Stimulated activated memory B cell treated with anti-CD40 and anti-IgM and Interleukin-4, amounts not matched to agents 10 μg/mL and 1 μg/mL and 100 μg/mL, for 72 hours (primary cell): Measurements from ENCODE around the gene GK.
"Not testable (repeated sequence)": the region's sequence is repeated elsewhere in the genome, so short reads cannot be mapped to it uniquely, and the experiment has no call there.

Source experiments
- ATAC-seq: fragments of 150-1000 bp; cut with Tn5 transposase; 2 replicates; pipeline ENCODE4 v1.10.0; 2021
- H3K27ac Mint-ChIP-seq: one replicate; pipeline ENCODE4 v1.8.0; 2022; ENCODE audit warnings: mild to moderate bottlenecking, mixed read lengths
- H3K27me3 Mint-ChIP-seq: one replicate; pipeline ENCODE4 v1.8.0; 2022; ENCODE audit warnings: mixed read lengths
- H3K36me3 Mint-ChIP-seq: one replicate; pipeline ENCODE4 v1.8.0; 2022; ENCODE audit warnings: mixed read lengths
- H3K4me1 Mint-ChIP-seq: one replicate; pipeline ENCODE4 v1.8.0; 2022; ENCODE audit warnings: mixed read lengths
- H3K4me3 Mint-ChIP-seq: one replicate; pipeline ENCODE4 v1.8.0; 2022; ENCODE audit warnings: mild to moderate bottlenecking, moderate library complexity, mixed read lengths
- H3K9me3 Mint-ChIP-seq: one replicate; pipeline ENCODE4 v1.8.0; 2022; ENCODE audit warnings: mixed read lengths

GK gene

GRCh38 chrX:30637874-30638815 is 15.1 kb upstream of the GK start:
- no peaks in the 10 kb centered on the region for H3K36me3 Mint-ChIP-seq
- no peaks in the 10 kb centered on the region for H3K9me3 Mint-ChIP-seq
- no peak overlapping the region for H3K4me3 Mint-ChIP-seq
- H3K27ac Mint-ChIP-seq, result no peak overlapping the region
- H3K27me3 Mint-ChIP-seq, result no peaks in the 10 kb centered on the region
- no peak for ATAC-seq
- peaks cover 8% of the 10 kb centered on the region for H3K4me1 Mint-ChIP-seq

DNA sequence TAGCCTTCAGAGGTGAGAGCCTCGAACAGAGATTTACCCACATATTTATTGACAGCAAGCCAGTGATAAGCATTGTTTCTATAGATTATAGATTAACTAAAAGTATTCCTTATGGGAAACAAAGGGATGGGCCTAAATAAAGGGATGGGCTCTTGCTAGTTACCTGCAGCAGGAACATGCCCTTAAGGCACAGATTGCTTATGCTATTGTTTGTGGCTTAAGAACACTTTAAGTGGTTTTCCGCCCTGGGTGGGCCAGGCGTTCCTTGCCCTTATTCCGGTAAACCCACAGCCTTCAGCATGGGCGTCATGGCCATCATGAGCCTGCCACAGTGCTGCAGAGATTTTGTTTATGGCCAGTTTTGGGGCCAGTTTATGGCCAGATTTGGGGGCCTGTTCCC is 13.5 kb upstream of the GK start:
- H3K4me1 Mint-ChIP-seq, H3K27ac Mint-ChIP-seq, ATAC-seq, H3K36me3 Mint-ChIP-seq, H3K9me3 Mint-ChIP-seq, H3K27me3 Mint-ChIP-seq, H3K4me3 Mint-ChIP-seq: not testable (repeated sequence)

DNA sequence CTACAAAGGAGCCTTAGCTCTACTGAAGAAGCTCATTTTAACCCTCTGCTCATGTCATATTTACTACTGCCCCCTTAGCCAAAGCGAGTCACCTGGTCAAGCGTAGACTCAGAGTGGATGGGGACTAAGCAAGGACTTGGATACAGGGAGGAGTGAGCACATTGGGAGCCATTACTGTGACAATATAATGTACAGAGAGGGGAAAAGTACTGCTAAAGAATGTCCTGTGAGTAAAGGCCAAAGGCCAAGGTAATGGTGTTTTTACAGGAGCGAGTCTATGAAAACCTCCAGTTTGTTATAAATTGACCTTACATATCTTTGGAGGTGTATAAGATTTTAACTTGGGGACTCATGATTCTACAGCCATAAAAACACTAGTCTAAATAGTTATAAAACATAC is 10.6 kb upstream of the GK start:
- no peak for ATAC-seq
- no peak overlapping the region for H3K4me3 Mint-ChIP-seq
- peaks cover 8% of the 10 kb centered on the region for H3K4me1 Mint-ChIP-seq
- no peak overlapping the region for H3K27ac Mint-ChIP-seq
- no peaks in the 10 kb centered on the region for H3K9me3 Mint-ChIP-seq
- no peaks in the 10 kb centered on the region for H3K27me3 Mint-ChIP-seq
- H3K36me3 Mint-ChIP-seq, result no peaks in the 10 kb centered on the region

DNA sequence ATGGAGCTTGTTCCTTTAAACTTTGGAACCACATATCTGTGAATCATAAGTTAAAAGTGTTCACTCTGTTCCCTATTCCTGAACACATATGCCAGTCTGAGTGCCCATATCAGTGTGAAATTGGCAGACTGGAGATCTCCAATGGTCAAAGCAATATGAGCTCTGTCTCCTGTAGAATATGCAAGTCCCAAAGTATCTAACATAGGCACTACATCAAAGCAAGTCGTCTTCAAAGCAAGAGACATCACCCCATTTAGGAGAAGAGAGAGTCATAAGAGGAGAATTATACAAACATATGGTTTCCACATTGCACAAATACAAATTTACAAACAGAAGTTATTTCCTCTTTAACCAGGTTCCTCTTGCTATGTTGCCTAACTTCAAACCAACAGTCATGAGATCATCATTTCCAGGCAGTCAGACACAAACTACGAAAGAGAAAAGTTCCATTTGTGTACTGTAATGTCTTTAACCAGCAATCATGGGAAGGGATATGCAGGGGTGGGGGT is 9.9 kb upstream of the GK start:
- H3K9me3 Mint-ChIP-seq, result no peaks in the 10 kb centered on the region
- H3K27me3 Mint-ChIP-seq, result no peaks in the 10 kb centered on the region
- no peak overlapping the region for H3K27ac Mint-ChIP-seq
- no peak overlapping the region for H3K4me3 Mint-ChIP-seq
- no peak for ATAC-seq
- H3K36me3 Mint-ChIP-seq, result no peaks in the 10 kb centered on the region
- peaks cover 4% of the 10 kb centered on the region for H3K4me1 Mint-ChIP-seq

- Mint-ChIP-seq H3K4me1 (peaks cover 23% of the 10 kb centered on the region), H3K4me3 (no peak overlapping the region), H3K27ac (peak overlapping the region; percentile 59), H3K9me3 (no peaks in the 10 kb centered on the region), H3K36me3 (no peaks in the 10 kb centered on the region), H3K27me3 (no peaks in the 10 kb centered on the region)
- ATAC-seq, result no peak
Measured at GRCh38 chrX:30649859-30650258, 3.4 kb upstream of the GK start.

GRCh38 chrX:30652527-30653414 is 452 bp upstream of the GK start:
- Mint-ChIP-seq H3K36me3 (no peaks in the 10 kb centered on the region), H3K4me3 (peak overlapping the region; percentile 89), H3K9me3 (no peaks in the 10 kb centered on the region), H3K27me3 (no peaks in the 10 kb centered on the region), H3K4me1 (peaks cover 29% of the 10 kb centered on the region), H3K27ac (peak overlapping the region; percentile 89)
- peak; percentile 95 for ATAC-seq

DNA sequence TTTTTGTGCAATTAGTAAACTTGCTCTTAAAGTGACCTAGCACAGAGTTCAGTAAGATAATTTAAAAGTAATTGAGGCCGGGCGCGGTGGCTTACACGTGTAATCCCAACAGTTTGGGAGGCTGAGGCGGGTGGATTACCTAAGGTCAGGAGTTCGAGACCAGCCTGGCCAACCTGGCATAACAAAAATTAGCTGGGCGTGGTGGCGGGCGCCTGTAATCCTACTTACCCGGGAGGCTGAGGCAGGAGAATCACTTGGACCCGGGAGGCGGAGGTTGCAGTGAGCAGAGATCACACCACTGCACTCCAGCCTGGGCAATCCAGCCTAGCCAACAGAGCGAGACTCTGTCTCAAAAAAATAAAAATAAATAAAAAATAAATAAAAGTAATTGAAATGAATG is 1.2 kb downstream of the GK start:
- not testable (repeated sequence) for H3K27me3 Mint-ChIP-seq, H3K36me3 Mint-ChIP-seq, ATAC-seq, H3K27ac Mint-ChIP-seq, H3K9me3 Mint-ChIP-seq
- Mint-ChIP-seq H3K4me3 (peak overlapping the region; percentile 89), H3K4me1 (peaks cover 29% of the 10 kb centered on the region)

GRCh38 chrX:30654989-30655607 is 1.9 kb downstream of the GK start:
- Mint-ChIP-seq H3K4me1 (peaks cover 22% of the 10 kb centered on the region), H3K4me3 (no peak overlapping the region), H3K27ac (no peak overlapping the region)

GRCh38 chrX:30655991-30656390 is 2.8 kb downstream of the GK start:
- Mint-ChIP-seq H3K9me3 (no peaks in the 10 kb centered on the region), H3K27me3 (no peaks in the 10 kb centered on the region), H3K4me3 (no peak overlapping the region), H3K4me1 (peaks cover 20% of the 10 kb centered on the region), H3K36me3 (peaks cover 1% of the 10 kb centered on the region), H3K27ac (no peak overlapping the region)
- ATAC-seq, result no peak

More at GRCh38 chrX:30654989-30655607, 1.9 kb downstream of the GK start:
- ATAC-seq, result no peak
- H3K9me3 Mint-ChIP-seq, result no peaks in the 10 kb centered on the region
- H3K27me3 Mint-ChIP-seq, result no peaks in the 10 kb centered on the region
- H3K36me3 Mint-ChIP-seq, result no peaks in the 10 kb centered on the region

DNA sequence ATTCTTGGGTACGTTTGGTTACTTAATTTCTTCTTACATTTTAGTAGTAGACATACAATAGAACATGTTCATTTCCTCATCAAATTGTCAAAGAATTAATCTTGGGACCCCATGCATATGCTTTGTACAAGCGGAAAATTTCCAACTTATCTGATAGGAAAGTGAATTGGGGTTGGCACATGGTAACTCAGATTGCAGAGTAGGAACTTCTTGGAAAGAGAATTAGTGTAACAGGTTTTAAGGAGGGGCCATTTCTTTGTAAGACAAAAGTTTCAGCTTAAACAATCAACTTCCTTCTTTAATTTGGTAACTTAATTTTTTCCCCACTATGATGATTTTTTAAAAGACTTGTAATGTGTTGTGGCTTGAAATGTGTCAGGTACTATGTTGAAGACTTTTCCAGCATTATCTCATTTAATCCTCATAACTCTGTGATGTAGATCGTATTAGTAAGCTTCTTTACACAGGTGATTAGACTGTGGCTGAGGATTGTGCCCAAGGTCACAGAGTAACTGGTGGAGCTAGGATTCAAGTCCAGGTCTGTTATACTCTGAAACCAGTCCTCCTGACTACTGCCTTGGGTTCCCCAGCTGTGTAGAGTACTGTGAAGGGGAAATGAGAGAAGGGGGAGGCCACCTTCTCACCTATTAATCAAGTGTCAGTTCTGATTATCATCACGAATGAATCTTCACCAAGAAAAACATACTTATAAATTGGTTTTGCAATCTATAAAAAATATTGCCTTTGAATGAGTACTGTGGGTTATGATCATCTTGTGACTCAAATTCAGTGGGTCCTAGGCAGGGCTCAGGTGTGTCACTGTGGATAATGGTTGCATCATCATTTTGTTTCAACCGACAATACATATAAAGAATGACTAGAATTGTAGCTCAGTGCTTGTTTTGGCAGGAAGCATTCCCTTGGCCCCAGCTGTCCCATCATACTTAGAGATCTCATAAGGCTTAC is 4.3 kb downstream of the GK start:
- H3K27ac Mint-ChIP-seq, result no peak overlapping the region
- no peaks in the 10 kb centered on the region for H3K27me3 Mint-ChIP-seq
- H3K36me3 Mint-ChIP-seq, result peaks cover 7% of the 10 kb centered on the region
- ATAC-seq, result no peak
- H3K9me3 Mint-ChIP-seq, result no peaks in the 10 kb centered on the region
- peaks cover 19% of the 10 kb centered on the region for H3K4me1 Mint-ChIP-seq
- no peak overlapping the region for H3K4me3 Mint-ChIP-seq

- Mint-ChIP-seq H3K27ac (peak overlapping the region; percentile 53), H3K9me3 (no peaks in the 10 kb centered on the region), H3K4me1 (peaks cover 13% of the 10 kb centered on the region), H3K27me3 (no peaks in the 10 kb centered on the region), H3K36me3 (peaks cover 7% of the 10 kb centered on the region), H3K4me3 (no peak overlapping the region)
- ATAC-seq, result no peak
Measured at GRCh38 chrX:30659421-30659820, 6.2 kb downstream of the GK start.

DNA sequence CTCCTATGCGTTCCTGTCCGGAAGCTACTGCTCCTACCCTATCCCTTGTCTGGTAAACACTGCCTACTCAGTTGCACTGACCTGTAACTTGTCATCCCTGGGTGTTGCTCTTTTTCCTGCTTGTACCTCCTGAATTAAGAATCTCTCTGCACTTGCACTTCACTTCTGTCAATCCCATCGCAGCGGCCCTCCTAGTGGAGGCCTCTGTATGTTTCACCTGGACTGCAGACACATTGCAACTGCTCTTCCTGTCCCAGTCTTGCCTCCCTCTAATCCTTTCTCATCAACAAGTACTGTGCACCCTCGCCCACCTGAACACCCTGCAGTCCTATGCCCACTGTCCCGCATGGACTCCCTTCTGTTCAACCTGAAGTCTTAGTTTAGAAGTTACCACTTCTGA is 8.0 kb downstream of the GK start:
- H3K9me3 Mint-ChIP-seq, result no peaks in the 10 kb centered on the region

GRCh38 chrX:30663322-30663721 is 10.1 kb downstream of the GK start:
- no peak overlapping the region for H3K27ac Mint-ChIP-seq
- no peaks in the 10 kb centered on the region for H3K9me3 Mint-ChIP-seq
- peaks cover 12% of the 10 kb centered on the region for H3K36me3 Mint-ChIP-seq
- no peak for ATAC-seq
- H3K4me3 Mint-ChIP-seq, result no peak overlapping the region
- peaks cover 7% of the 10 kb centered on the region for H3K4me1 Mint-ChIP-seq
- H3K27me3 Mint-ChIP-seq, result no peaks in the 10 kb centered on the region

More for the DNA sequence above, 8.0 kb downstream of the GK start:
- H3K4me1 Mint-ChIP-seq, result peaks cover 13% of the 10 kb centered on the region
- H3K27me3 Mint-ChIP-seq, result no peaks in the 10 kb centered on the region
- ATAC-seq, result no peak
- no peak overlapping the region for H3K4me3 Mint-ChIP-seq
- H3K27ac Mint-ChIP-seq, result no peak overlapping the region
- peaks cover 7% of the 10 kb centered on the region for H3K36me3 Mint-ChIP-seq

DNA sequence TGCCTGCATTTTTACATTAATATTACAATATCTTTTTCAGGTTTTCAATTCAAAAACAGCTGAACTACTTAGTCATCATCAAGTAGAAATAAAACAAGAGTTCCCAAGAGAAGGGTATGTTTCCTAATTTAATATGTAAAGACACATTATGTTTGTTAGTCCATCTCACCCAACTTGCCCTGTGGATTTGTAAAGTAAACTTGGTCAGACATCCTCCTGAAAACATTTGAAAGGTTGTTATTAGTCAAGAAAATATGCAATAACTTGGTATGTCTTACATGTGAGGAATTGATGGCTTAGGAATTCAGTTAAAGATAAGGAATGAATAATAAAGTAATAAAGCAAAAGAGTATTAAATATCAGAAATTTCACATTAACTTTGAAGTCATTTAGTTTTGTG is 12.2 kb downstream of the GK start:
- Mint-ChIP-seq H3K9me3 (no peaks in the 10 kb centered on the region), H3K36me3 (peaks cover 24% of the 10 kb centered on the region), H3K4me1 (peaks cover 7% of the 10 kb centered on the region), H3K27ac (no peak overlapping the region), H3K4me3 (no peak overlapping the region), H3K27me3 (no peaks in the 10 kb centered on the region)
- ATAC-seq, result no peak
